ENCODE data around the gene MRPL22. TPM values are rescaled to one million over a fixed set of nuclear protein-coding genes. Genes with fewer than 3 reads are reported as not detected.
"Not testable (repeated sequence)": the region's sequence is repeated elsewhere in the genome, so short reads cannot be mapped to it uniquely, and the experiment has no call there.

Gene MRPL22
- total RNA-seq, 1 donor from 2014 or later: 34.6 TPM

DNA sequence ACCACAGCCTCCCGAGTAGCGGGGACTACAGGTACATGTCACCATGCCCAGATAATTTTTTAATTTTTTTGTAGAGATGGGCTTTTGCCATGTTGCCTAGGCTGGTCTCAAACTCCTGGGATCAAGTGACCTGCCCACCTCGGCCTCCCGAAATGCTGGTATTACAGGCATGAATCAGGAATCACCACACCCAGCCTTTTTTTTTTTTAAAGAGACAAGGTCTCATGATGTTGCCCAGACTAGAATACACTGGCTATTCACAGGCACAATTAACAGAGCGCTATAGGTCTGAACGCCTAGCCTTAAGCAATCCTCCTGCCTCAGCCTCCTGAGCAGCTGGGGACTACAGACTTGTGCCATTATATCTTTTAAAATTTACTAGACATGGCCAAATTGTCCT lies 39.0 kb upstream of the MRPL22 start:
- H3K27me3 Mint-ChIP-seq (ENCODE audit: low read depth): no peaks in the 10 kb centered on the region
- peaks cover 10% of the 10 kb centered on the region for H3K4me1 Mint-ChIP-seq (ENCODE audit: low read depth)
- no peaks in the 10 kb centered on the region for H3K9me3 Mint-ChIP-seq (ENCODE audit: low read depth)
- no peak for DNase-seq (ENCODE audit: low spot score)
- H3K27ac Mint-ChIP-seq (ENCODE audit: unreplicated experiment): no peak overlapping the region
- peaks cover 34% of the 10 kb centered on the region for H3K36me3 Mint-ChIP-seq (ENCODE audit: low read depth)
- TF ChIP-seq, protein P1, sequence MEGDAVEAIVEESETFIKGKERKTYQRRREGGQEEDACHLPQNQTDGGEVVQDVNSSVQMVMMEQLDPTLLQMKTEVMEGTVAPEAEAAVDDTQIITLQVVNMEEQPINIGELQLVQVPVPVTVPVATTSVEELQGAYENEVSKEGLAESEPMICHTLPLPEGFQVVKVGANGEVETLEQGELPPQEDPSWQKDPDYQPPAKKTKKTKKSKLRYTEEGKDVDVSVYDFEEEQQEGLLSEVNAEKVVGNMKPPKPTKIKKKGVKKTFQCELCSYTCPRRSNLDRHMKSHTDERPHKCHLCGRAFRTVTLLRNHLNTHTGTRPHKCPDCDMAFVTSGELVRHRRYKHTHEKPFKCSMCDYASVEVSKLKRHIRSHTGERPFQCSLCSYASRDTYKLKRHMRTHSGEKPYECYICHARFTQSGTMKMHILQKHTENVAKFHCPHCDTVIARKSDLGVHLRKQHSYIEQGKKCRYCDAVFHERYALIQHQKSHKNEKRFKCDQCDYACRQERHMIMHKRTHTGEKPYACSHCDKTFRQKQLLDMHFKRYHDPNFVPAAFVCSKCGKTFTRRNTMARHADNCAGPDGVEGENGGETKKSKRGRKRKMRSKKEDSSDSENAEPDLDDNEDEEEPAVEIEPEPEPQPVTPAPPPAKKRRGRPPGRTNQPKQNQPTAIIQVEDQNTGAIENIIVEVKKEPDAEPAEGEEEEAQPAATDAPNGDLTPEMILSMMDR (IDR thresholded peaks at IDR 0.05): no peak
- H3K4me3 Mint-ChIP-seq (ENCODE audit: unreplicated experiment): no peak overlapping the region

DNA sequence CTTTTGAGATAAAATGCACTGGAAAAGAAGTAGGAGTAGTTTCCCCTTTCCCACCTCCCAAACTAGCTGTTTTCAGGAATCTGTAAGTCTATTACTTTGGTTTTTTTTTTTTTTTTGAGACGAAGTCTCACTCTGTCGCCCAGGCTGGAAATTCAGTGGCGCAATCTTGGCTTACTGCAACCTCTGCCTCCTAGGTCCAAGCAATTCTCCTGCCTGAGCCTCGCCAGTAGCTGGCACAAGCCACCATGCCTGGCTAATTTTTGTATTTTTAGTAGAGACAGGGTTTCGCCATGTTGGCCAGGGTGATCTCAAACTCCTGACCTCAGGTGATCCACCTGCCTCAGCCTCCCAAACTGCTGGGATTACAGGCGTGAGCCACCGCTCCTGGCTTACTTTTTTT lies 35.3 kb upstream of the MRPL22 start:
- peaks cover 34% of the 10 kb centered on the region for H3K36me3 Mint-ChIP-seq (ENCODE audit: low read depth)
- not testable (repeated sequence) for H3K4me3 Mint-ChIP-seq (ENCODE audit: unreplicated experiment); H3K27me3 Mint-ChIP-seq (ENCODE audit: low read depth); DNase-seq (ENCODE audit: low spot score); H3K9me3 Mint-ChIP-seq (ENCODE audit: low read depth); H3K27ac Mint-ChIP-seq (ENCODE audit: unreplicated experiment)
- H3K4me1 Mint-ChIP-seq (ENCODE audit: low read depth): peaks cover 10% of the 10 kb centered on the region

DNA sequence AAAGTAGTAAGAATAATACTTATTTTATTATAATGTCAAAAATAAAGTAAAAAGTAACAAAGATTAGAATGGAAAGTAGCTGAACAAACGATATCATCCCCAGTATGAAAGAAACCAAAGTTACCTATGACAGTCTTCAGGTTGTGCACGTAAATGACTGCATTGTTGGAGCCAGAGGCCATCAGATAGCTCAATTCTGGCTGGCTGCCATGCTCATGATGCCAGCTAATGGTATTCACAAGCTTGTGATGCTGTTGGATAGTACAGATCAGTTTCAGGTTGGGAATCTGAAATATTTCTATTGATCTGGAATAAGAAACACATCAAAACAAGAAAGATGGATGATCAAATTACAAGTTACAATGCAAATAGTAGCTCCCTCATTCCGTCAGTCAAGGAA lies 24.0 kb upstream of the MRPL22 start:
- H3K27ac Mint-ChIP-seq (ENCODE audit: unreplicated experiment): no peak overlapping the region
- TF ChIP-seq, protein P1 (IDR thresholded peaks at IDR 0.05): no peak
- DNase-seq (ENCODE audit: low spot score): no peak
- H3K9me3 Mint-ChIP-seq (ENCODE audit: low read depth): no peaks in the 10 kb centered on the region
- no peaks in the 10 kb centered on the region for H3K4me1 Mint-ChIP-seq (ENCODE audit: low read depth)
- H3K36me3 Mint-ChIP-seq (ENCODE audit: low read depth): peaks cover 24% of the 10 kb centered on the region
- H3K4me3 Mint-ChIP-seq (ENCODE audit: unreplicated experiment): no peak overlapping the region
- no peaks in the 10 kb centered on the region for H3K27me3 Mint-ChIP-seq (ENCODE audit: low read depth)

DNA sequence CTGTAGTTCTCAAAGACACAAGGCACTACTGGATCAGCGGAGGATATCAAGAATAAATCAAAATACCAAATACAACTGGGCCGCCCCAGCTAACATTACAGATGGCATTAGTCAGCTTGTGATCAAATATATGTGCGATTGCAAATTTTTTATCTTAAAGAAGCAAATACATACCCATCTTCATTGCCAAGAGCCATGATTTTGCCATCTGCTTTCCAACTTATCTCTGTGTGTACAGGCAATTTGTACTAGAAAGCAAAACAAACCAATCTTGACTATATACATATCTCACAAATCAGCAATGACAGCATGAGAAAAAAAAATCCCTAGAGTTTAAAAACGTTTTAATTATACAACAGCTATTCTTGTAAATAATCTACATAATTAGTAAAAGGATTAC lies 23.1 kb upstream of the MRPL22 start:
- Mint-ChIP-seq H3K4me1 (ENCODE audit: low read depth) (no peaks in the 10 kb centered on the region), H3K4me3 (ENCODE audit: unreplicated experiment) (no peak overlapping the region), H3K36me3 (ENCODE audit: low read depth) (peaks cover 17% of the 10 kb centered on the region), H3K27me3 (ENCODE audit: low read depth) (no peaks in the 10 kb centered on the region), H3K9me3 (ENCODE audit: low read depth) (no peaks in the 10 kb centered on the region), H3K27ac (ENCODE audit: unreplicated experiment) (no peak overlapping the region)
- no peak for DNase-seq (ENCODE audit: low spot score)
- TF ChIP-seq, protein P1 (IDR thresholded peaks at IDR 0.05): no peak

DNA sequence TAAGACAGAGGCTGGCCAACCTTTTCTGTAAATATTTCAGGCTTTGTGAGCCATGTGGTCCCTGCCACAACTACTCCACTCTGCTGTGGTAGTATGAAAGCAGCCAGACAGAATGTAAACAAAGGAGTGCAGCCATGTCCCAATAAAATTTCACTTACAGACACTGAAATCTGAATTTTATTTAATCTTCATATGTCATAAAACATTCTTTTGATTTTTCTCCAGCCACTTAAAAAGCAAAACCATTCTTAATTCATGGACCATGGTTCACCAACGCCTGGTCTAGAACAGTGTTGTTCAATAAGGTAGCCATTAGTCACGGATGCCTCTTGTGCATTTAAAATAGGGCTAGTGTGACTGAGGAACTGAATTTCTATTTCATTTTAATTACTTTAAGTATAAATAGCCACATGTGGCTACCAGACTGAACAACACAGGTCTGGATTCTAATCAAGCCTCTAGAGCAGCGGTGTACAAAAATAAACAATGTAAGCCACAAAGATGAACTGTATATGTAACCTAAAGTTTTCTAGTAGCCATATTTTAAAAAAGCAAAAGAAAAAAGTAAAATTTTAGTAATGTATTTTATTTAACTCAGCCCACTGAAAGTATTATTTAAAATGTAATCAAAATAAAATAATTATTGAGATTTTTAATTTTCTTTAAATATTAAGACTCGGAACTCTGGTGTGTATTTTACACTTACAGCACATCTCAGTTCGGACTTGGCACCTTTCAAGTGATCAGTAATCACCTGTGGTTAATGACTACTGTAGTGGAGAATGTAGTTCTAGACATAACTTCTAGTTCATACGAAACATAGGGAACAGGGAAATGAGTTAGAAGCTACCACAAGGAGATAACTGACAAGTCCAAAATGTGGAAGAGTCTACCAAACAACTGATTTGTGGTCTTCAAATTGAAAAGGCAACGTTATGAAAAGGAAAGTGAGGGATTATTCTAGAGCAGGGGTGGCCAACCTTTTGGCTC lies 17.1 kb upstream of the MRPL22 start:
- H3K27me3 Mint-ChIP-seq (ENCODE audit: low read depth): no peaks in the 10 kb centered on the region
- H3K27ac Mint-ChIP-seq (ENCODE audit: unreplicated experiment): no peak overlapping the region
- H3K9me3 Mint-ChIP-seq (ENCODE audit: low read depth): no peaks in the 10 kb centered on the region
- H3K4me1 Mint-ChIP-seq (ENCODE audit: low read depth): no peaks in the 10 kb centered on the region
- H3K4me3 Mint-ChIP-seq (ENCODE audit: unreplicated experiment): no peak overlapping the region
- TF ChIP-seq, protein P1 (IDR thresholded peaks at IDR 0.05): no peak
- DNase-seq (ENCODE audit: low spot score): no peak
- peaks cover 32% of the 10 kb centered on the region for H3K36me3 Mint-ChIP-seq (ENCODE audit: low read depth)
